ENCODE results near the gene ANKRD33B. TPM values are rescaled to one million over a fixed set of nuclear protein-coding genes. Genes with fewer than 3 reads are reported as not detected.

ANKRD33B gene
- 6.3 TPM for total RNA-seq

DNA sequence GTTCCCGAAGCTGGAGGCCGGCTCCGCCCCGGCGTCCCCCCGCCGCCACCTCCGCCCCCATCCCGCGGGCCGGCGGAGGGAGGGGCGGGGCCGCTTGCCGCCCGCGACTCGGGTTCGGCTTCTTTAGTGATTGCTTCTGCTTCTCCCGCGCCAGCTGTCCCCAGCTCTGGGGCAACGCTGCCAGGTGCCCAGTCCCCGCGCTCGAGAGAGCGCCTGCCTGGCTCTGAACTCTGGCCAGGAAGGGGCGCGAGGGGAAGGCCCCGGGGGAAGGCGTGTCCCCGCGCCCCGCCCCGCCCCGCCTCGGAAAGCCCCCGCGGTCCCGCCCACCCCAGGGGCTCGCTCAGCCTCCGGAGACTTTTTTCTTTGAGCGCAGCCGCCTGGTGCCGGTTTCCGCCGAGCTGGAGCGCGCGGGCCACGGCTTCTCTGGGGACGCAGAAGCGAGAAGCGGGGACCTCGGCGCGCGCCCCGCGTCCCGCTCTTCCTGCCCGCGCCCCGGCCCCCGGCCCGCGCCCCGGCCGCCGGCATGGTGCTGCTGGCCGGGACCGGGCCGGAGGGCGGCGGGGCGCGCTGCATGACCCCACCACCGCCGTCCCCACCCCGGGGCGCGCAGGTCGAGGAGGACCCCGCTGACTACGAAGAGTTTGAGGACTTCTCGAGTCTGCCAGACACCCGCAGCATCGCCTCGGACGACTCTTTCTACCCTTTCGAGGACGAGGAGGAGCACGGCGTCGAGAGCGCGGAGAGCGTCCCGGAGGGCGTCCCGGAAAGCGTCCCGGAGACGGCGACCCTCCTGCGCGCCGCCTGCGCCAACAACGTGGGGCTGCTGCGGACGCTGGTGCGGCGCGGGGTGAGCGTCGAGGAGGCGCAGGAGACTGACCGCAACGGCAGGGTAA is at the start of gene ANKRD33B:
ANKRD33B (plus strand) TSS at position 126 of the 893 bp plus-strand sequence; CDS start at position 524, 398 bp downstream.

Small RNA genes within 50 kb of the gene (small RNA-seq; reads per million reads assigned to genes)
- gene AC012629.4 (ENCODE audit: low replicate concordance), result not detected
- not detected for gene AC112200.1 (ENCODE audit: low replicate concordance)

Other genes starting within 250 kb of the ANKRD33B start
- gene MARCHF6, start 210.4 kb upstream of the ANKRD33B start, total RNA-seq, result 198 TPM
- 1.1 TPM for gene ROPN1L, start 122.2 kb upstream of the ANKRD33B start, total RNA-seq
- gene DAP, start 197.2 kb downstream of the ANKRD33B start, total RNA-seq, result 50.1 TPM

Measured in metanephros (tissue), 2 donors.